AG04450 (cell line): ENCODE measurements around the gene UBR4. TPM values are rescaled to one million over a fixed set of nuclear protein-coding genes. Genes with fewer than 3 reads are reported as not detected.

Source experiments
- CTCF ChIA-PET: fragments of 300-600, 350-600 bp; formaldehyde crosslinking; extraction: SDS; loops from one replicate; lab custom pipeline; 2022; ENCODE audit warnings: antibody characterized with exemption, inconsistent platforms; lab: Charles Lee
- POLR2A ChIA-PET: fragments of 350-600 bp; formaldehyde crosslinking; extraction: SDS; loops from one replicate; lab custom pipeline; 2021; ENCODE audit warnings: antibody characterized with exemption, inconsistent platforms; lab: Yijun Ruan, JAX
- DNase-seq: peaks from one replicate; pipeline ENCODE4 v3.0.0-alpha.2; 2011; ENCODE audit warnings: low read depth, low spot score
- H3K27ac ChIP-seq: one replicate; pipeline ENCODE4 v1.5.1; 2012; ENCODE audit warnings: low read depth, low read length, control low read depth
- H3K27me3 ChIP-seq: one replicate; pipeline ENCODE4 v1.6.0; 2012; ENCODE audit warnings: low read length; ENCODE audit not compliant: control insufficient read depth, insufficient read depth
- H3K4me3 ChIP-seq: 2 replicates; pipeline ENCODE4 v1.5.1; 2011; ENCODE audit warnings: mild to moderate bottlenecking, low read depth, low read length, control low read depth
- H3K9me3 ChIP-seq: 2 replicates; pipeline ENCODE4 v1.5.1; 2012; ENCODE audit warnings: low read length; ENCODE audit not compliant: control insufficient read depth, insufficient read depth
- CTCF ChIP-seq: IDR thresholded peaks from 2 replicates; pipeline ENCODE4 v1.5.1; 2011; ENCODE audit warnings: low read depth, low read length, control low read depth, inconsistent platforms
- polyA plus RNA-seq: library from polyadenylated mRNA; depleted of rRNA; stranded (reverse); fragments of >200 nt; gene quantifications from 2 replicates; pipeline ENCODE4 v1.2.3, GENCODE V29; 2011

UBR4 gene
- polyA plus RNA-seq, 1 experiment, result 91.9 TPM

- CTCF ChIA-PET, result no interaction called here
- TF ChIP-seq CTCF, result no peak
- DNase-seq, result no peak
- no peak overlapping the region for H3K4me3 ChIP-seq
- no peak overlapping the region for H3K27ac ChIP-seq
- H3K9me3 ChIP-seq, result peaks cover 5% of the 10 kb centered on the region
- H3K27me3 ChIP-seq, result peaks cover 15% of the 10 kb centered on the region
- POLR2A ChIA-PET, result no interaction called here
Measured at GRCh38 chr1:19036041-19036812, 173.8 kb downstream of the UBR4 start.

GRCh38 chr1:19035377-19036040, 174.6 kb downstream of the UBR4 start:
- DNase-seq, result no peak
- Histone ChIP-seq H3K9me3 (peaks cover 5% of the 10 kb centered on the region), H3K4me3 (no peak overlapping the region), H3K27ac (no peak overlapping the region), H3K27me3 (peaks cover 15% of the 10 kb centered on the region)
- POLR2A ChIA-PET, result no interaction called here
- no peak for TF ChIP-seq CTCF
- CTCF ChIA-PET, result no interaction called here

- CTCF ChIA-PET, result no interaction called here
- Histone ChIP-seq H3K4me3 (no peak overlapping the region), H3K27me3 (peaks cover 13% of the 10 kb centered on the region), H3K27ac (no peak overlapping the region), H3K9me3 (peaks cover 5% of the 10 kb centered on the region)
- TF ChIP-seq CTCF, result no peak
- no peak for DNase-seq
- POLR2A ChIA-PET, result no interaction called here
Measured at GRCh38 chr1:19034721-19035120, 175.3 kb downstream of the UBR4 start.

GRCh38 chr1:19033926-19034680, 176.0 kb downstream of the UBR4 start:
- no peak for DNase-seq
- peaks cover 5% of the 10 kb centered on the region for H3K9me3 ChIP-seq
- no peak overlapping the region for H3K4me3 ChIP-seq
- CTCF ChIA-PET, result no interaction called here
- H3K27me3 ChIP-seq, result peaks cover 13% of the 10 kb centered on the region
- POLR2A ChIA-PET, result interaction anchor here (0.6 kb wide), 1 partner anchor 9 kb away, joined by 4 read pairs; no protein-coding TSS in a partner anchor
- H3K27ac ChIP-seq, result no peak overlapping the region
- no peak for TF ChIP-seq CTCF
